Stimulated activated naive CD4-positive, alpha-beta T cell treated with Interleukin-2 at 50 U/mL for 16 hours (primary cell): ENCODE data around the gene LMF1.
"Not testable (repeated sequence)": the region's sequence is repeated elsewhere in the genome, so short reads cannot be mapped to it uniquely, and the experiment has no call there.

Experiments
- DNase-seq: peaks from one replicate; lab custom pipeline; 2025; lab: John Stamatoyannopoulos, UW

Gene LMF1

GRCh38 chr16:970386-970765 is 408 bp downstream of the LMF1 start:
- DNase-seq, result no peak

GRCh38 chr16:969508-970385 is 1.0 kb downstream of the LMF1 start:
- DNase-seq, result no peak

- no peak for DNase-seq
Observed at GRCh38 chr16:968620-969019, 2.2 kb downstream of the LMF1 start.

- no peak for DNase-seq
Observed at GRCh38 chr16:967546-968295, 3.1 kb downstream of the LMF1 start.

- DNase-seq, result no peak
Observed at GRCh38 chr16:967077-967541, 3.7 kb downstream of the LMF1 start.

- DNase-seq, result no peak
Observed at GRCh38 chr16:966505-966904, 4.3 kb downstream of the LMF1 start.

- DNase-seq, result no peak
Observed at GRCh38 chr16:966035-966434, 4.7 kb downstream of the LMF1 start.

- DNase-seq, result no peak
Observed at GRCh38 chr16:965487-965886, 5.3 kb downstream of the LMF1 start.

- no peak for DNase-seq
Observed at GRCh38 chr16:965036-965395, 5.8 kb downstream of the LMF1 start.

- DNase-seq, result peak; percentile 85
Observed at GRCh38 chr16:964356-965035, 6.3 kb downstream of the LMF1 start.

GRCh38 chr16:963913-964312 is 6.9 kb downstream of the LMF1 start:
- peak; percentile 39 for DNase-seq

GRCh38 chr16:962901-963814 is 7.6 kb downstream of the LMF1 start:
- no peak for DNase-seq

- no peak for DNase-seq
Observed at GRCh38 chr16:962366-962765, 8.4 kb downstream of the LMF1 start.

- DNase-seq, result no peak
Observed at GRCh38 chr16:959232-960040, 11.3 kb downstream of the LMF1 start.

GRCh38 chr16:955766-956165 is 15.0 kb downstream of the LMF1 start:
- DNase-seq, result not testable (repeated sequence)

GRCh38 chr16:953818-954217 is 17.0 kb downstream of the LMF1 start:
- peak; percentile 12 for DNase-seq

GRCh38 chr16:952321-952720 is 18.5 kb downstream of the LMF1 start:
- no peak for DNase-seq

GRCh38 chr16:951660-952301 is 19.0 kb downstream of the LMF1 start:
- DNase-seq, result no peak

- DNase-seq, result not testable (repeated sequence)
Observed at GRCh38 chr16:950733-951573, 19.8 kb downstream of the LMF1 start.
